SK-N-SH (cell line): ENCODE results near the gene ZNF597.

ENCODE experiments used
- ELF1 ChIP-seq: IDR thresholded peaks from 2 replicates; pipeline ENCODE4 v1.4.0; 2012
- RAD21 ChIP-seq: IDR thresholded peaks from 2 replicates; pipeline ENCODE4 v1.6.1; 2012; ENCODE audit warnings: mild to moderate bottlenecking, low read length
- RXRA ChIP-seq: IDR thresholded peaks from 2 replicates; pipeline ENCODE4 v1.4.0; 2012; ENCODE audit warnings: low read depth, mild to moderate bottlenecking, borderline replicate concordance
- TCF12 ChIP-seq: IDR thresholded peaks from 2 replicates; pipeline ENCODE4 v1.4.0; 2012
- YY1 ChIP-seq: IDR thresholded peaks from 2 replicates; pipeline ENCODE4 v1.4.0; 2012; ENCODE audit warnings: low read depth, mild to moderate bottlenecking
- TF ChIP-seq, protein P1 (sequence below): fragments of 200-600 bp; sonication (generic); IDR thresholded peaks from 2 replicates; pipeline ENCODE4 v1.6.1; 2017; ENCODE audit warnings: antibody characterized with exemption, mild to moderate bottlenecking, moderate library complexity
- TF ChIP-seq, protein P2 (sequence below): IDR thresholded peaks from 2 replicates; pipeline ENCODE4 v1.4.0; 2012; ENCODE audit warnings: low read depth
- TF ChIP-seq, protein P3 (sequence below): fragments of 150-350 bp; IDR thresholded peaks from 2 replicates; pipeline ENCODE4 v1.6.1; 2017; ENCODE audit warnings: antibody characterized with exemption, low read length, low read depth, borderline replicate concordance
- TF ChIP-seq, protein P4 (sequence below): IDR thresholded peaks from 2 replicates; pipeline ENCODE4 v1.6.1; 2012; ENCODE audit warnings: mild to moderate bottlenecking, low read depth, low read length, moderate library complexity

DNA sequence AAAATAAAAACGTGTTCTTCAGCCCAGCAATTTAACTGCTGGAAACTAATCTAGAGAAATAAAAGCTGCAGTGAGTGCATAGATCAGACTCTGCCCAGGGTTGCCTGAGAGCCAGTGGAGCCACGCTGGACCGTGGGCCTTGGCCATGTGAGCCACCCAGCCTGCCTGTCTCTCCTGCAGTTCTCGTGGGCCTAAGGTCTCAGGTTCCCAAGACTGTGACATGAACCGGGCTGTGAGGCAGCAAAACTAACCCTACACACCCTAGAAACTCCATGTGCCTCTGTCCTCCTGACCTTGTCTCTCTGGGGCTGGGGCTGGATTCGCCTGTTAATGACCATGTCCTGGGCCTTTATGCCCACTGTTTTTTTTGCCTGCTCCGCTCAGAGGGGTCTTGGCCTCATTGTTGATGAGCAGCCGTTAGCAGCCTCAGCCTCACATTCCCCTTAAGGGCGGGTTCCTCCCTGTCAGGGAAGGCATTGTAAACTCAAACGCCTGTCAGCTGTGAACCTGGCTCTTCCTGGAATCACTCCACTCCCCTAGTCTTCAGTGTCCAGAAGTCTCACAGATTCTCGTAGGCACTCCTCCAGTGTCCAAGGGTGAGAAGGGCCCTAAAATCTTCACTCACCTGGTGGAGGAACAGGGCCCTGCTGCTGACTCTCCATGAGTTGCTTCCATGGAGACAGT lies 35.1 kb upstream of the ZNF597 start:
- TF ChIP-seq, protein P1, sequence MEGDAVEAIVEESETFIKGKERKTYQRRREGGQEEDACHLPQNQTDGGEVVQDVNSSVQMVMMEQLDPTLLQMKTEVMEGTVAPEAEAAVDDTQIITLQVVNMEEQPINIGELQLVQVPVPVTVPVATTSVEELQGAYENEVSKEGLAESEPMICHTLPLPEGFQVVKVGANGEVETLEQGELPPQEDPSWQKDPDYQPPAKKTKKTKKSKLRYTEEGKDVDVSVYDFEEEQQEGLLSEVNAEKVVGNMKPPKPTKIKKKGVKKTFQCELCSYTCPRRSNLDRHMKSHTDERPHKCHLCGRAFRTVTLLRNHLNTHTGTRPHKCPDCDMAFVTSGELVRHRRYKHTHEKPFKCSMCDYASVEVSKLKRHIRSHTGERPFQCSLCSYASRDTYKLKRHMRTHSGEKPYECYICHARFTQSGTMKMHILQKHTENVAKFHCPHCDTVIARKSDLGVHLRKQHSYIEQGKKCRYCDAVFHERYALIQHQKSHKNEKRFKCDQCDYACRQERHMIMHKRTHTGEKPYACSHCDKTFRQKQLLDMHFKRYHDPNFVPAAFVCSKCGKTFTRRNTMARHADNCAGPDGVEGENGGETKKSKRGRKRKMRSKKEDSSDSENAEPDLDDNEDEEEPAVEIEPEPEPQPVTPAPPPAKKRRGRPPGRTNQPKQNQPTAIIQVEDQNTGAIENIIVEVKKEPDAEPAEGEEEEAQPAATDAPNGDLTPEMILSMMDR, result no peak
- TF ChIP-seq TCF12 (no peak), YY1 (no peak), RXRA (no peak), RAD21 (no peak), ELF1 (no peak)
- TF ChIP-seq, protein P2, sequence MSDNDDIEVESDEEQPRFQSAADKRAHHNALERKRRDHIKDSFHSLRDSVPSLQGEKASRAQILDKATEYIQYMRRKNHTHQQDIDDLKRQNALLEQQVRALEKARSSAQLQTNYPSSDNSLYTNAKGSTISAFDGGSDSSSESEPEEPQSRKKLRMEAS, result no peak
- TF ChIP-seq, protein P3, sequence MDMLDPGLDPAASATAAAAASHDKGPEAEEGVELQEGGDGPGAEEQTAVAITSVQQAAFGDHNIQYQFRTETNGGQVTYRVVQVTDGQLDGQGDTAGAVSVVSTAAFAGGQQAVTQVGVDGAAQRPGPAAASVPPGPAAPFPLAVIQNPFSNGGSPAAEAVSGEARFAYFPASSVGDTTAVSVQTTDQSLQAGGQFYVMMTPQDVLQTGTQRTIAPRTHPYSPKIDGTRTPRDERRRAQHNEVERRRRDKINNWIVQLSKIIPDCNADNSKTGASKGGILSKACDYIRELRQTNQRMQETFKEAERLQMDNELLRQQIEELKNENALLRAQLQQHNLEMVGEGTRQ, result no peak
- TF ChIP-seq, protein P4, sequence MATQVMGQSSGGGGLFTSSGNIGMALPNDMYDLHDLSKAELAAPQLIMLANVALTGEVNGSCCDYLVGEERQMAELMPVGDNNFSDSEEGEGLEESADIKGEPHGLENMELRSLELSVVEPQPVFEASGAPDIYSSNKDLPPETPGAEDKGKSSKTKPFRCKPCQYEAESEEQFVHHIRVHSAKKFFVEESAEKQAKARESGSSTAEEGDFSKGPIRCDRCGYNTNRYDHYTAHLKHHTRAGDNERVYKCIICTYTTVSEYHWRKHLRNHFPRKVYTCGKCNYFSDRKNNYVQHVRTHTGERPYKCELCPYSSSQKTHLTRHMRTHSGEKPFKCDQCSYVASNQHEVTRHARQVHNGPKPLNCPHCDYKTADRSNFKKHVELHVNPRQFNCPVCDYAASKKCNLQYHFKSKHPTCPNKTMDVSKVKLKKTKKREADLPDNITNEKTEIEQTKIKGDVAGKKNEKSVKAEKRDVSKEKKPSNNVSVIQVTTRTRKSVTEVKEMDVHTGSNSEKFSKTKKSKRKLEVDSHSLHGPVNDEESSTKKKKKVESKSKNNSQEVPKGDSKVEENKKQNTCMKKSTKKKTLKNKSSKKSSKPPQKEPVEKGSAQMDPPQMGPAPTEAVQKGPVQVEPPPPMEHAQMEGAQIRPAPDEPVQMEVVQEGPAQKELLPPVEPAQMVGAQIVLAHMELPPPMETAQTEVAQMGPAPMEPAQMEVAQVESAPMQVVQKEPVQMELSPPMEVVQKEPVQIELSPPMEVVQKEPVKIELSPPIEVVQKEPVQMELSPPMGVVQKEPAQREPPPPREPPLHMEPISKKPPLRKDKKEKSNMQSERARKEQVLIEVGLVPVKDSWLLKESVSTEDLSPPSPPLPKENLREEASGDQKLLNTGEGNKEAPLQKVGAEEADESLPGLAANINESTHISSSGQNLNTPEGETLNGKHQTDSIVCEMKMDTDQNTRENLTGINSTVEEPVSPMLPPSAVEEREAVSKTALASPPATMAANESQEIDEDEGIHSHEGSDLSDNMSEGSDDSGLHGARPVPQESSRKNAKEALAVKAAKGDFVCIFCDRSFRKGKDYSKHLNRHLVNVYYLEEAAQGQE, result no peak
